ENCODE measurements around the gene SPATA2L.
"Not testable (repeated sequence)": the region's sequence is repeated elsewhere in the genome, so short reads cannot be mapped to it uniquely, and the experiment has no call there.

SPATA2L gene

DNA sequence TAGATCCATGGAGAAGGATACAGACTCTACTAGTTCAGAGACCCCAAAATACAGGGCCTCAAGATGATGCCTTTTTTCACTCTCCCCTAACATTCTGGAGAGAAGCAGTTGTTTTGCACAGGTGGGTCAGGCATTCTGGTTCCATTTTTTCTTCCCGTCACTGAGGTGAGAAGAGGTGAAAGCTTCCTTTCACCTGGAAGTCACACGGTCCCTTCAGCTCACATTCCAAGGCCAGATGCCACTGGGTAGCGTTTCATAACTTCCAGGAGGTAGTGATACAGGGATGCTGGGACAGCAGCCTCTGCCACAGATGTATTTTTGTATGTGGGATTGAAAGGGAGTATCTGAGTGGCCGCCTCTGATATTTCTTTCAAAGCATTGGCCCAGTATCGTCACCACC lies 13.1 kb downstream of the SPATA2L start:
- H3K4me3 ChIP-seq (replicated peaks in 1 of 2; ENCODE audit: low read depth in 2 of 2, low read length in 2 of 2) = no peak overlapping the region
- TF ChIP-seq, protein P1, sequence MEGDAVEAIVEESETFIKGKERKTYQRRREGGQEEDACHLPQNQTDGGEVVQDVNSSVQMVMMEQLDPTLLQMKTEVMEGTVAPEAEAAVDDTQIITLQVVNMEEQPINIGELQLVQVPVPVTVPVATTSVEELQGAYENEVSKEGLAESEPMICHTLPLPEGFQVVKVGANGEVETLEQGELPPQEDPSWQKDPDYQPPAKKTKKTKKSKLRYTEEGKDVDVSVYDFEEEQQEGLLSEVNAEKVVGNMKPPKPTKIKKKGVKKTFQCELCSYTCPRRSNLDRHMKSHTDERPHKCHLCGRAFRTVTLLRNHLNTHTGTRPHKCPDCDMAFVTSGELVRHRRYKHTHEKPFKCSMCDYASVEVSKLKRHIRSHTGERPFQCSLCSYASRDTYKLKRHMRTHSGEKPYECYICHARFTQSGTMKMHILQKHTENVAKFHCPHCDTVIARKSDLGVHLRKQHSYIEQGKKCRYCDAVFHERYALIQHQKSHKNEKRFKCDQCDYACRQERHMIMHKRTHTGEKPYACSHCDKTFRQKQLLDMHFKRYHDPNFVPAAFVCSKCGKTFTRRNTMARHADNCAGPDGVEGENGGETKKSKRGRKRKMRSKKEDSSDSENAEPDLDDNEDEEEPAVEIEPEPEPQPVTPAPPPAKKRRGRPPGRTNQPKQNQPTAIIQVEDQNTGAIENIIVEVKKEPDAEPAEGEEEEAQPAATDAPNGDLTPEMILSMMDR (IDR thresholded peaks at IDR 0.05; ENCODE audit: low read depth, low read length) = no peak

DNA sequence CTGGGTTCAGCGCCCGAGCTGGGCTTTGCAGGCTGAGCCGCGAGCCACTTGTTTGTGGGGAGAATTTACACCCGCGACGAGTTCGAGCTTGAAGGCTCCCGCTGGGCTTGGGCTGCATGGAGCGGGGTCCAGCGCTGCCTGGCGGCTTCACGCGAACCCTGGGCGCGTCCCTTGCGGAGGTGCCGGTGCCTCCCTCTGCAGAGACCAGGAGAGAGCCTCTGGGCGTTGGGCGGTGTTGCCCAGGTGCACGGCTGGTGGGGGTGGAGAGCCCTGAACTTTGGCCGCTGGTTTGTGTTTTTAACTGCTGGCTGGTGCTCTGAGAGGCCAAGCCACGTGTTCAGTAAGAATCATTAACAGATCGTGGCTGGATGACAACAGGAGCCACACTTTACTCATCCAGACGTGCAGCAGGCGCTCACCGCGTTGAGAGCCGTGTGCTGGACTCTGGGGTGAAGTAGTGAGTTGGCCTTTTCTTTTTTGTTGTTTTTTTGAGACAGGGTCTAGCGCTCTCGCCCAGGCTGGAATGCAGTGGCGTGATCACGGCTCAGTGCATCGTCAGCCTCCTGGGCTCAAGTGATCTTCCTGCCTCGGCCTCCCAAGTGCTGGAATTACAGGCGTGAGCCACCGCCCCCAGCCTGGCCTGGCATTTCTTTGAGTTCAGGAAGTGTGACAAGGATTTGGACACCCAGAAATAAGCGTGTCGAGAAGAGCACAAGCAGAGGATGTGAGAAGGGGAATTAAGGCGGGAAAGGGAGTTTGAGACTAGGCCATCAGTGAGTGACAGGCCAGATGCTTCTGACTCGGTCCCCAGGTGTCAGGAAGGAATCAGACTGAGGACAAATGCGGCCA lies 14.2 kb downstream of the SPATA2L start:
- DNase-seq (ENCODE audit: low read depth in 2 of 2) = peak; percentile 34 to 49
- H3K4me3 ChIP-seq (replicated peaks in 1 of 2; ENCODE audit: low read depth in 2 of 2, low read length in 2 of 2) = peak overlapping the region; percentile 71 to 79
- TF ChIP-seq, protein P1 (IDR thresholded peaks at IDR 0.05; ENCODE audit: low read depth, low read length) = no peak

More for the DNA sequence above, 13.1 kb downstream of the SPATA2L start:
- no peak for DNase-seq (ENCODE audit: low read depth in 2 of 2)

DNA sequence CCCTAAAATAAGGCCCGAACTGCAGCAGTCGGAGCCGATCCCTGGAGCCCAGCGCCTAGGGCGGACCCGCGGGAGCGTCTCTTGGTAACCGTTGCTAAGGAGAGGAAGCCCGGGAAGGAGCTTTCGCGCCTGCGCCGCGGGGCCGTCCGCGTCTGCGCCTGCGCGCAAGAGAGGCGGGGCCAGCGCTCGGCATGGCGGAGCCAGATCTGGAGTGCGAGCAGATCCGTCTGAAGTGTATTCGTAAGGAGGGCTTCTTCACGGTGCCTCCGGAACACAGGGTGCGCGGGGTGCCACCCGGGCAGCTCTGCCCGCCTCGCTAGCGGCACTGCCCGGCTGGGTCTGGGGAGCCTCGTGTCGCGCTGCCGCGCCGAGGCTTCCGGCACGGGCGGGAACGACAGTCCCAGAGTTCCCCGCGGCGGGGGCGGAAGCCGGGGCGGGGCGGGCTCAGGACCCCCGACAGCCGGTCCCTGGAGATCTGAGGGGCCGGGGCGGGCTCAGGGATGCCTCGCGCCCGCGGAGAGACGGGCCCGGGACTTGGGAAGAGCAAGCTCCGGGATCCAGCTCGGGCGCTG lies 14.9 kb downstream of the SPATA2L start, which contains the start of gene CDK10:
TSS of gene CDK10 (plus strand) at position 170 of the 572 bp plus-strand sequence. CDS start at position 192, 22 bp downstream.
- H3K4me3 ChIP-seq (replicated peaks in 1 of 2; ENCODE audit: low read depth in 2 of 2, low read length in 2 of 2) = peak within 1 kb of the TSS; percentile 71 to 79
- DNase-seq (ENCODE audit: low read depth in 2 of 2) = peak; percentile 89 to 90
- TF ChIP-seq, protein P1 (IDR thresholded peaks at IDR 0.05; ENCODE audit: low read depth, low read length) = no peak

DNA sequence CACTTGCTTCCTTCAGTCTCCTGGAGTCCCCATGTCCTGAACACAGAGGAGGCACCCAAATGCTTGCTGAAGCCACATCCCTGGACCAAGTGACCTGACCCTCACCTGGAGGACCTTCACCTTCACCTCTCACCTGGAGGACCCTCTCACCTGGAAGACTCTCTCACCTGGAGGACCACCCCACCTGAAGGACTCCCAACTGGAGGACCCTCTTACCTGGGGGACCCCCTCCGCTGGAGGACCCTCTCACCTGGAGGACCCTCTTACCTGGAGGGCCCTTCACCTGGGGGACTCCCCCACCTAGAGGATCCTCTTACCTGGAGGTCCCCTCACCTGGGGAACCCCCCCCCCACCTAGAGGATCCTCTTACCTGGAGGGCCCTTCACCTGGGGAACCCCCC lies 15.6 kb downstream of the SPATA2L start:
- TF ChIP-seq, protein P1 (IDR thresholded peaks at IDR 0.05; ENCODE audit: low read depth, low read length) = no peak
- no peak overlapping the region for H3K4me3 ChIP-seq (replicated peaks in 1 of 2; ENCODE audit: low read depth in 2 of 2, low read length in 2 of 2)
- no peak for DNase-seq (ENCODE audit: low read depth in 2 of 2)

DNA sequence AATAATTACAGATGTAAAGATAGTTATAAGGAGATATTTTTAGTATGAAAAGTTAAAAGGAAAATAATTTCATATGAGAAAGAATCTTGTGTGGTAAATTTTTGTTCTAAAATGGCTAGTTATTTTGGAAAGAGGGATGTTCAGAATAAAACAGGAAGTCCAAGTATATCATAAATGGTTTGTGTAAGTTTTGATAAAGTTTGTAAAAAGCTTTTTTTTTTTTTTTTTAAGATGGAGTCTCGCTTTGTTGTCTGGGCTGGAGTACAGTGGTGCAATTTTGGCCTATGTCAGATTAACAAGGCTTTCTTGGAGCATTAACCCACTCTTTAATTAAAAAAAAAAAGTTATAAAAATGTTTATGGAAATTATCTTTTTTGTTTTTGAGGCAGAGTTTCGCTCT lies 23.2 kb downstream of the SPATA2L start:
- TF ChIP-seq, protein P1 (IDR thresholded peaks at IDR 0.05; ENCODE audit: low read depth, low read length) = no peak
- DNase-seq (ENCODE audit: low read depth in 2 of 2) = no peak
- no peak overlapping the region for H3K4me3 ChIP-seq (replicated peaks in 1 of 2; ENCODE audit: low read depth in 2 of 2, low read length in 2 of 2)

DNA sequence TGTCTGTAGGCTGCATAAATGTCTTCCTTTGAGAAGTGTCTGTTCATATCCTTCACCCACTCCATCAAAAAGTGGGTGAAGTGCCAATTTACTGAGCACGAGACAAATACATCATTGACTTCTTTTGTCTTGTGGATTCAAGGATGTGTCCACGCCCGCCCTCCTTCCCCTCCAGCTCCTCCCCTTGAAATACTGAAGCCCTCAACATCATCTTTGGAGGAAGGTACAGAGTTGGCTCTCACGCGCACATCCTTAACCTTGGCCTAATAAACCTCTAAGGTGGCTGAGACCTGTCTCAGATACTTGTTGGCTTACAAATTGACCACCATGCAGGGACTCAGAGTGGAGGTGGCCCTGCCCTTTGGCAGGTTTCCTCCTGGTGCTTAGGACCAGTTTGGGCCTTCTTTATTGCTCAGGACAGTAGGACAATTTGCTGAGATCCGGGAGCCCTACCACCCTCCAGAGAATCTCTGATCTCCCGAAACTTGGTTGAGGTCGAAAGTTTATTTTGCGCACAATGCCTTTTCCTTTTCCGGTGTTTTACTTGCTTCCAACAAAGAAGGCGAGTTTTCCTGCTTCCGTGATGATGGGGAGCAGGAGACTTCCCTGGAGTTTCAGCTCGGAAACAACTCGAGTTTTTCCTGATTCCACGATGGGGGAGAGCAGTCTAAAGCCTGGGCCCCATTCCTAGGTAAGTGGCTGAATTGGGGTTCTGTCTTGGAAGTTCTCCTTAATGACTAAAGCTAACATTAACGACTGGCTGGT lies 29.1 kb downstream of the SPATA2L start:
- DNase-seq (ENCODE audit: low read depth in 2 of 2) = no peak
- H3K4me3 ChIP-seq (replicated peaks in 1 of 2; ENCODE audit: low read depth in 2 of 2, low read length in 2 of 2) = no peak overlapping the region
- TF ChIP-seq, protein P1 (IDR thresholded peaks at IDR 0.05; ENCODE audit: low read depth, low read length) = no peak

DNA sequence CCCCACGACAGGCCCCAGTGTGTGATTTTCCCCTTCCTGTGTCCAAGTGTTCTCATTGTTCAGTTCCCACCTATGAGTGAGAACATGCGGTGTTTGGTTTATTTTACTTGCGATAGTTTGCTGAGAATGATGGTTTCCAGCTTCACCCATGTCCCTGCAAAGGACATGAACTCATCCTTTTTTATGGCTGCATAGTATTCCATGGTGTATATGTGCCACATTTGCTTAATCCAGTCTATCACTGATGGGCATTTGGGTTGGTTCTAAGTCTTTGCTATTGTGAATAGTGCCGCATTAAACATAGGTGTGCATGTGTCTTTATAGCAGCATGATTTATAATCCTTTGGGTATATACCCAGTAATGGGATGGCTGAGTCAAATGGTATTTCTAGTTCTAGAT lies 29.9 kb downstream of the SPATA2L start:
- H3K4me3 ChIP-seq (replicated peaks in 1 of 2; ENCODE audit: low read depth in 2 of 2, low read length in 2 of 2); DNase-seq (ENCODE audit: low read depth in 2 of 2): not testable (repeated sequence)

All from cardiac fibroblast (primary cell).